Naive B cell (primary cell): Measurements from ENCODE around the gene KBTBD2. TPM values are rescaled to one million over a fixed set of nuclear protein-coding genes. Genes with fewer than 3 reads are reported as not detected.
"Not testable (repeated sequence)": the region's sequence is repeated elsewhere in the genome, so short reads cannot be mapped to it uniquely, and the experiment has no call there.

Experiments used
- ATAC-seq, 2 donors: fragments of 150-1000 bp; cut with Tn5 transposase; 2 replicates each; pipeline ENCODE4 v1.10.0; 2021; ENCODE audit warnings: low read depth in 2 of 2, mild to moderate bottlenecking in 2 of 2, moderate library complexity in 2 of 2
- DNase-seq: peaks from one replicate; pipeline ENCODE4 v3.0.0; 2022
- H3K27ac Mint-ChIP-seq, 6 donors: one replicate each; pipeline ENCODE4 v1.8.0; 2020 to 2022; ENCODE audit warnings: mild to moderate bottlenecking in 6 of 6, mixed read lengths in 6 of 6, moderate library complexity in 5 of 6, inconsistent platforms in 2 of 6
- H3K27me3 Mint-ChIP-seq, 3 donors: one replicate each; pipeline ENCODE4 v1.8.0; 2021 to 2022; ENCODE audit warnings: mixed read lengths in 3 of 3, mild to moderate bottlenecking in 1 of 3
- H3K36me3 Mint-ChIP-seq, 2 donors: one replicate each; pipeline ENCODE4 v1.8.0; 2020 to 2022; ENCODE audit warnings: mixed read lengths in 2 of 2, inconsistent platforms in 1 of 2, mild to moderate bottlenecking in 1 of 2
- H3K4me1 Mint-ChIP-seq, 3 donors: one replicate each; pipeline ENCODE4 v1.8.0; 2020 to 2022; ENCODE audit warnings: mixed read lengths in 3 of 3, inconsistent platforms in 1 of 3, mild to moderate bottlenecking in 1 of 3, moderate library complexity in 1 of 3
- H3K4me3 Mint-ChIP-seq, 8 donors: one replicate each; pipeline ENCODE4 v1.8.0; 2020 to 2022; ENCODE audit warnings: mild to moderate bottlenecking in 8 of 8, mixed read lengths in 8 of 8, moderate library complexity in 8 of 8, inconsistent platforms in 2 of 8
- H3K9me3 Mint-ChIP-seq, 7 donors: one replicate each; pipeline ENCODE4 v1.8.0; 2020 to 2022; ENCODE audit warnings: mixed read lengths in 7 of 7, mild to moderate bottlenecking in 5 of 7, inconsistent platforms in 2 of 7, moderate library complexity in 1 of 7
- polyA plus RNA-seq, 6 donors: library from polyadenylated mRNA; unstranded; fragments of 300-500 nt; fragmentation: Illumina TruSeq; gene quantifications; one replicate each; pipeline ENCODE4 v1.2.3, GENCODE V29; 2021; ENCODE audit warnings: low read depth in 6 of 6

Gene KBTBD2
- polyA plus RNA-seq, 6 donors from 2014 or later: 29.8 to 112 (median 53.0) TPM

- Mint-ChIP-seq H3K27ac (peak overlapping the region; percentile 98 to 100 (median 100)), H3K9me3 (no peaks in the 10 kb centered on the region)
Observed at GRCh38 chr7:32890010-32890792, 1.4 kb downstream of the KBTBD2 start.

GRCh38 chr7:32888505-32888904 lies 3.1 kb downstream of the KBTBD2 start:
- DNase-seq: no peak
- Mint-ChIP-seq H3K27ac (peak overlapping the region in 5 of 6 donors; percentile 88 to 100 (median 98)), H3K27me3 (no peaks in the 10 kb centered on the region), H3K4me1 (peaks cover 55 to 78% (median 69%) of the 10 kb centered on the region in 3 donors), H3K36me3 (peaks cover 0 to 4% of the 10 kb centered on the region in 2 donors), H3K4me3 (peak overlapping the region in 7 of 8 donors; percentile 39 to 99 (median 92)), H3K9me3 (no peaks in the 10 kb centered on the region)
- ATAC-seq: no peak

More at GRCh38 chr7:32890010-32890792, 1.4 kb downstream of the KBTBD2 start:
- Mint-ChIP-seq H3K4me3 (peak overlapping the region; percentile 84 to 100 (median 98)), H3K4me1 (peaks cover 55 to 69% (median 62%) of the 10 kb centered on the region in 3 donors), H3K27me3 (no peaks in the 10 kb centered on the region), H3K36me3 (peaks cover 0 to 4% of the 10 kb centered on the region in 2 donors)
- DNase-seq: peak; percentile 61
- peak; percentile 48 to 50 for ATAC-seq

- ATAC-seq (no peak), DNase-seq (no peak)
- Mint-ChIP-seq H3K4me1 (peaks cover 46 to 77% (median 60%) of the 10 kb centered on the region in 3 donors), H3K4me3 (peak overlapping the region in 4 of 8 donors; percentile 1 to 51 (median 41)), H3K36me3 (peaks cover 0 to 4% of the 10 kb centered on the region in 2 donors), H3K27me3 (no peaks in the 10 kb centered on the region), H3K27ac (peak overlapping the region in 2 of 6 donors; percentile 1 to 98), H3K9me3 (no peaks in the 10 kb centered on the region)
Observed at GRCh38 chr7:32887395-32887794, 4.2 kb downstream of the KBTBD2 start.

GRCh38 chr7:32881074-32881982 lies 10.2 kb downstream of the KBTBD2 start:
- Mint-ChIP-seq H3K27ac (peak overlapping the region in 5 of 6 donors; percentile 2 to 53 (median 20)), H3K9me3 (no peaks in the 10 kb centered on the region), H3K4me3 (peak overlapping the region in 1 of 8 donors; percentile 28), H3K4me1 (peaks cover 24 to 72% (median 50%) of the 10 kb centered on the region in 3 donors), H3K36me3 (peaks cover 1 to 4% of the 10 kb centered on the region in 2 donors), H3K27me3 (no peaks in the 10 kb centered on the region)
- no peak for DNase-seq
- ATAC-seq: no peak

- H3K4me1 Mint-ChIP-seq: peaks cover 31 to 70% (median 55%) of the 10 kb centered on the region in 3 donors
- no peaks in the 10 kb centered on the region for H3K27me3 Mint-ChIP-seq
- peak overlapping the region in 2 of 6 donors; percentile 18 to 40 for H3K27ac Mint-ChIP-seq
- DNase-seq (no peak), ATAC-seq (no peak)
- H3K4me3 Mint-ChIP-seq: peak overlapping the region in 1 of 8 donors; percentile 1
- H3K9me3 Mint-ChIP-seq: no peaks in the 10 kb centered on the region
- H3K36me3 Mint-ChIP-seq: peaks cover 0 to 7% of the 10 kb centered on the region in 2 donors
Observed at GRCh38 chr7:32879460-32879859, 12.1 kb downstream of the KBTBD2 start.

- DNase-seq, H3K27me3 Mint-ChIP-seq, H3K9me3 Mint-ChIP-seq, ATAC-seq, H3K36me3 Mint-ChIP-seq, H3K4me3 Mint-ChIP-seq: not testable (repeated sequence)
- Mint-ChIP-seq H3K4me1 (peaks cover 31 to 58% (median 46%) of the 10 kb centered on the region in 3 donors), H3K27ac (peak overlapping the region in 3 of 6 donors; percentile 49 to 62 (median 56))
Observed at GRCh38 chr7:32878023-32878422, 13.5 kb downstream of the KBTBD2 start.

- no peak for DNase-seq
- Mint-ChIP-seq H3K36me3 (peaks cover 19 to 35% of the 10 kb centered on the region in 2 donors), H3K27ac (peak overlapping the region in 1 of 6 donors; percentile 70), H3K27me3 (no peaks in the 10 kb centered on the region), H3K4me1 (peaks cover 22 to 27% (median 23%) of the 10 kb centered on the region in 3 donors), H3K9me3 (no peaks in the 10 kb centered on the region), H3K4me3 (no peak overlapping the region)
- no peak for ATAC-seq
Observed at GRCh38 chr7:32872421-32872820, 19.1 kb downstream of the KBTBD2 start.

GRCh38 chr7:32871624-32872371 lies 19.8 kb downstream of the KBTBD2 start:
- no peak overlapping the region for H3K4me3 Mint-ChIP-seq
- peaks cover 0 to 2% (median 0%) of the 10 kb centered on the region in 7 donors for H3K9me3 Mint-ChIP-seq
- ATAC-seq: no peak
- DNase-seq: no peak
- H3K4me1 Mint-ChIP-seq: peaks cover 22 to 23% (median 23%) of the 10 kb centered on the region in 3 donors
- peaks cover 23 to 37% of the 10 kb centered on the region in 2 donors for H3K36me3 Mint-ChIP-seq
- no peaks in the 10 kb centered on the region for H3K27me3 Mint-ChIP-seq
- H3K27ac Mint-ChIP-seq: peak overlapping the region in 1 of 6 donors; percentile 80

- Mint-ChIP-seq H3K36me3 (peaks cover 38 to 46% of the 10 kb centered on the region in 2 donors), H3K4me3 (no peak overlapping the region), H3K27me3 (no peaks in the 10 kb centered on the region), H3K27ac (peak overlapping the region in 1 of 6 donors; percentile 56), H3K4me1 (peaks cover 10 to 19% (median 11%) of the 10 kb centered on the region in 3 donors), H3K9me3 (peaks cover 8 to 14% (median 9%) of the 10 kb centered on the region in 7 donors)
- ATAC-seq (no peak), DNase-seq (no peak)
Observed at GRCh38 chr7:32870298-32870697, 21.3 kb downstream of the KBTBD2 start.

GRCh38 chr7:32869716-32870115 lies 21.8 kb downstream of the KBTBD2 start:
- H3K4me3 Mint-ChIP-seq: no peak overlapping the region
- DNase-seq (no peak), ATAC-seq (no peak)
- H3K4me1 Mint-ChIP-seq: peaks cover 4 to 15% (median 9%) of the 10 kb centered on the region in 3 donors
- H3K9me3 Mint-ChIP-seq: peaks cover 8 to 14% (median 11%) of the 10 kb centered on the region in 7 donors
- H3K27ac Mint-ChIP-seq: peak overlapping the region in 3 of 6 donors; percentile 29 to 70 (median 34)
- no peaks in the 10 kb centered on the region for H3K27me3 Mint-ChIP-seq
- peaks cover 39 to 51% of the 10 kb centered on the region in 2 donors for H3K36me3 Mint-ChIP-seq

- no peak overlapping the region for H3K4me3 Mint-ChIP-seq
- peaks cover 9 to 20% (median 18%) of the 10 kb centered on the region in 7 donors for H3K9me3 Mint-ChIP-seq
- H3K27ac Mint-ChIP-seq: peak overlapping the region in 3 of 6 donors; percentile 21 to 60 (median 36)
- H3K36me3 Mint-ChIP-seq: peaks cover 50 to 59% of the 10 kb centered on the region in 2 donors
- peaks cover 9 to 20% (median 13%) of the 10 kb centered on the region in 3 donors for H3K4me1 Mint-ChIP-seq
- ATAC-seq (no peak), DNase-seq (no peak)
- H3K27me3 Mint-ChIP-seq: no peaks in the 10 kb centered on the region
Observed at GRCh38 chr7:32868116-32868515, 23.4 kb downstream of the KBTBD2 start.

GRCh38 chr7:32865448-32866030 lies 26.0 kb downstream of the KBTBD2 start:
- Mint-ChIP-seq H3K9me3 (peaks cover 9 to 21% (median 19%) of the 10 kb centered on the region in 7 donors), H3K27ac (peak overlapping the region in 3 of 6 donors; percentile 9 to 86 (median 51)), H3K4me1 (peaks cover 10 to 19% (median 14%) of the 10 kb centered on the region in 3 donors), H3K36me3 (peaks cover 50 to 55% of the 10 kb centered on the region in 2 donors), H3K4me3 (peak overlapping the region in 2 of 8 donors; percentile 16 to 18), H3K27me3 (no peaks in the 10 kb centered on the region)
- no peak for DNase-seq
- no peak for ATAC-seq
